Heart right ventricle (tissue), 16 donors: ENCODE results near the gene VN1R5. TPM values are rescaled to one million over a fixed set of nuclear protein-coding genes. Genes with fewer than 3 reads are reported as not detected.
"Not testable (repeated sequence)": the region's sequence is repeated elsewhere in the genome, so short reads cannot be mapped to it uniquely, and the experiment has no call there.

Experiments
- ATAC-seq, 8 donors: fragments of 200-7000 bp; cut with Tn5 transposase; one replicate each; pipeline ENCODE4 v1.9.1; 2020; ENCODE audit warnings: mild to moderate bottlenecking in 8 of 8, moderate library complexity in 8 of 8, moderate number of reproducible peaks in 1 of 8
- DNase-seq, 2 donors: peaks; one replicate each; pipeline ENCODE4 v3.0.0-alpha.2; 2020
- H3K27ac ChIP-seq, 10 donors: fragments of 200-600 bp; sonication (generic) in 2 of 10; one replicate each; pipeline versions ENCODE4 v1.5.0 to v1.8.0; 2020 to 2022; ENCODE audit warnings: mild to moderate bottlenecking in 3 of 10
- H3K27me3 ChIP-seq, 7 donors: fragments of 200-600 bp; one replicate each; pipeline ENCODE4 v1.8.0; 2021 to 2022; ENCODE audit warnings: mild to moderate bottlenecking in 2 of 7
- H3K36me3 ChIP-seq, 9 donors: fragments of 200-600 bp; sonication (generic) in 1 of 9; one replicate each; pipeline versions ENCODE4 v1.5.0 to v1.8.0; 2020 to 2022; ENCODE audit warnings: mild to moderate bottlenecking in 2 of 9
- H3K4me1 ChIP-seq, 9 donors: fragments of 200-600 bp; sonication (generic) in 1 of 9; one replicate each; pipeline versions ENCODE4 v1.5.0 to v1.8.0; 2020 to 2022; ENCODE audit warnings: mild to moderate bottlenecking in 4 of 9
- H3K4me3 ChIP-seq, 10 donors: fragments of 200-600 bp; sonication (generic) in 2 of 10; one replicate each; pipeline versions ENCODE4 v1.5.0 to v1.8.0; 2020 to 2022; ENCODE audit warnings: mild to moderate bottlenecking in 7 of 10, moderate library complexity in 2 of 10
- H3K9me3 ChIP-seq, 11 donors: fragments of 200-600 bp in 10 of 11; sonication (generic) in 2 of 11; one replicate each; pipeline versions ENCODE4 v1.5.0 to v1.8.0; 2013 to 2022; ENCODE audit warnings: mild to moderate bottlenecking in 2 of 11, control low read depth in 1 of 11, moderate library complexity in 1 of 11
- CTCF ChIP-seq, 9 donors: fragments of 200-600 bp; sonication (generic) in 2 of 9; IDR thresholded peaks; one replicate each; pipeline versions ENCODE4 v1.5.0 to v1.8.0; 2021 to 2022; ENCODE audit warnings: antibody characterized with exemption in 9 of 9, mild to moderate bottlenecking in 5 of 9, moderate library complexity in 1 of 9
- WGBS, 2 donors: extraction: QIAGEN DNeasy Blood & Tissue Kit; methylation state at CpG; one replicate each; pipeline ENCODE4 v1.1.7; 2013; ENCODE audit warnings: inconsistent platforms in 1 of 2; 5-methylcytosine and 5-hydroxymethylcytosine counted together
- intact Hi-C, 10 donors: fragments of 100-400 bp; cut with DNase I; formaldehyde crosslinking; loops; one replicate each; pipeline versions ENCODE4 v1.11.1 to v1.14.2; 2022
- polyA plus RNA-seq, 2 donors: library from polyadenylated mRNA; stranded (reverse); fragments of 200-250 nt; gene quantifications; one replicate each; pipeline ENCODE4 v1.2.3, GENCODE V29; 2013
- total RNA-seq, 10 donors: library from RNA; stranded (reverse); fragmentation: NEBNext Ultra II Directional in 3 of 10; extraction: Animal tissue kit (Norgen Biotek cat#: 25700) in 3 of 10; gene quantifications; one replicate each; pipeline versions ENCODE4 v1.2.1 to v1.2.4, GENCODE V29; 2021 to 2023
- donor health status: Arrhythmogenic right ventricular cardiomyopathy.
- donor health status: ischemic (EF 13 %, LVEDD 7.1; RV severe dilation, severe dysfunction).
- donor health status: healthy with polysubstance abuse.
- donor health status: DM: no; HTN: yes; CAD: no.
- donor health status: DM: no; HTN: no; CAD: no.
- donor health status: ischemic (EF 25% LVEDD 6.9; RV normal size, moderate dysfunction).
- donor health status: ischemic (EF 25% LVEDD 5.7; RV mildly dilated, moderate dysfunction).
- donor health status: healthy.
- donor health status: DM: yes; HTN: yes; CAD: no.
- donor health status: Ischemic cardiomyopathy.
- donor health status: ischemic (EF 35%, LVEDD 5.7; RV mildly dilated, moderate dysfunction).
- donor health status: nonischemic (EF 11% LVEDD 7.7; RV severe dilation, severe dysfunction).
- donor health status: DM: yes; HTN: yes; CAD: no.
- donor health status: PGD.
- donor health status: ischemic (EF 29% LVEDD 5.4; RV normal size, mild dysfunction).
- donor health status: nonischemic (EF 23%, LVEDD 6.1; RV moderate dilation, normal function).

Gene VN1R5
- total and polyA plus RNA-seq, 12 donors = not detected

- H3K36me3 ChIP-seq = no peaks in the 10 kb centered on the region
- 71 to 90% methylated on average over 6 of the region's 6 CpGs for WGBS, 2 donors
- no peak overlapping the region for H3K27ac ChIP-seq
- TF ChIP-seq CTCF (IDR thresholded peaks at IDR 0.05) = no peak
- no peaks in the 10 kb centered on the region for H3K27me3 ChIP-seq
- no peak for ATAC-seq
- H3K4me1 ChIP-seq = no peaks in the 10 kb centered on the region
- intact Hi-C loops = loop anchor here in 1 of 10 donors (10.0 kb wide), 1 partner anchor 117 kb away; the partner anchor contains the start of gene ZNF496
- no peak overlapping the region for H3K4me3 ChIP-seq
- peaks cover 0 to 2% (median 0%) of the 10 kb centered on the region in 11 donors for H3K9me3 ChIP-seq
- no peak for DNase-seq
These were observed 37.7 kb upstream of the VN1R5 start for GRCh38 chr1:247218121-247218651.

GRCh38 chr1:247220280-247220679 is 35.6 kb upstream of the VN1R5 start:
- DNase-seq, ATAC-seq, H3K36me3 ChIP-seq, intact Hi-C loops, H3K4me1 ChIP-seq, H3K27me3 ChIP-seq, H3K27ac ChIP-seq, H3K4me3 ChIP-seq: not testable (repeated sequence)
- 99 to 100% methylated on average over 21 to 24 of the region's 30 CpGs for WGBS, 2 donors
- peaks cover 0 to 23% (median 4%) of the 10 kb centered on the region in 11 donors for H3K9me3 ChIP-seq

GRCh38 chr1:247222840-247223239 is 33.0 kb upstream of the VN1R5 start:
- H3K36me3 ChIP-seq = no peaks in the 10 kb centered on the region
- no peaks in the 10 kb centered on the region for H3K27me3 ChIP-seq
- no peak for DNase-seq
- intact Hi-C loops = no loop called here
- no peak for ATAC-seq
- H3K4me1 ChIP-seq = no peaks in the 10 kb centered on the region
- no peak overlapping the region for H3K4me3 ChIP-seq
- H3K9me3 ChIP-seq = peaks cover 0 to 35% (median 4%) of the 10 kb centered on the region in 11 donors
- no peak overlapping the region for H3K27ac ChIP-seq
- no peak for TF ChIP-seq CTCF (IDR thresholded peaks at IDR 0.05)
- WGBS, 2 donors = 65 to 71% methylated on average over 3 of the region's 3 CpGs

GRCh38 chr1:247224822-247225221 is 31.1 kb upstream of the VN1R5 start:
- DNase-seq (no peak), ATAC-seq (no peak)
- H3K9me3 ChIP-seq = peaks cover 0 to 54% (median 8%) of the 10 kb centered on the region in 11 donors
- no peaks in the 10 kb centered on the region for H3K36me3 ChIP-seq
- intact Hi-C loops = no loop called here
- H3K27ac ChIP-seq = no peak overlapping the region
- TF ChIP-seq CTCF (IDR thresholded peaks at IDR 0.05) = no peak
- no peak overlapping the region for H3K4me3 ChIP-seq
- no peaks in the 10 kb centered on the region for H3K27me3 ChIP-seq
- H3K4me1 ChIP-seq = no peaks in the 10 kb centered on the region

GRCh38 chr1:247228133-247228532 is 27.7 kb upstream of the VN1R5 start:
- Histone ChIP-seq H3K9me3 (peaks cover 0 to 55% (median 8%) of the 10 kb centered on the region in 11 donors), H3K27ac (no peak overlapping the region), H3K36me3 (no peaks in the 10 kb centered on the region), H3K27me3 (no peaks in the 10 kb centered on the region), H3K4me1 (no peaks in the 10 kb centered on the region), H3K4me3 (no peak overlapping the region)
- no peak for TF ChIP-seq CTCF (IDR thresholded peaks at IDR 0.05)
- ATAC-seq (no peak), DNase-seq (no peak)
- intact Hi-C loops = no loop called here
- WGBS, 2 donors = 45 to 63% methylated on average over 3 of the region's 3 CpGs
